AG04450 (cell line): ENCODE results near the gene QRICH2. TPM values are rescaled to one million over a fixed set of nuclear protein-coding genes. Genes with fewer than 3 reads are reported as not detected.
"Not testable (repeated sequence)": the region's sequence is repeated elsewhere in the genome, so short reads cannot be mapped to it uniquely, and the experiment has no call there.

Experiments used
- CTCF ChIA-PET: fragments of 300-600, 350-600 bp; formaldehyde crosslinking; extraction: SDS; loops from one replicate; lab custom pipeline; 2022; ENCODE audit warnings: antibody characterized with exemption, inconsistent platforms; lab: Charles Lee
- POLR2A ChIA-PET: fragments of 350-600 bp; formaldehyde crosslinking; extraction: SDS; loops from one replicate; lab custom pipeline; 2021; ENCODE audit warnings: antibody characterized with exemption, inconsistent platforms; lab: Yijun Ruan, JAX
- DNase-seq: peaks from one replicate; pipeline ENCODE4 v3.0.0-alpha.2; 2011; ENCODE audit warnings: low read depth, low spot score
- H3K27ac ChIP-seq: one replicate; pipeline ENCODE4 v1.5.1; 2012; ENCODE audit warnings: low read depth, low read length, control low read depth
- H3K27me3 ChIP-seq: one replicate; pipeline ENCODE4 v1.6.0; 2012; ENCODE audit warnings: low read length; ENCODE audit not compliant: control insufficient read depth, insufficient read depth
- H3K4me3 ChIP-seq: 2 replicates; pipeline ENCODE4 v1.5.1; 2011; ENCODE audit warnings: mild to moderate bottlenecking, low read depth, low read length, control low read depth
- H3K9me3 ChIP-seq: 2 replicates; pipeline ENCODE4 v1.5.1; 2012; ENCODE audit warnings: low read length; ENCODE audit not compliant: control insufficient read depth, insufficient read depth
- polyA plus RNA-seq: library from polyadenylated mRNA; depleted of rRNA; stranded (reverse); fragments of >200 nt; gene quantifications from 2 replicates; pipeline ENCODE4 v1.2.3, GENCODE V29; 2011
- TF ChIP-seq, protein P1 (sequence below): IDR thresholded peaks from 2 replicates; pipeline ENCODE4 v1.5.1; 2011; ENCODE audit warnings: low read depth, low read length, control low read depth, inconsistent platforms

The QRICH2 gene
- polyA plus RNA-seq, 1 experiment, result 1.2 TPM

DNA sequence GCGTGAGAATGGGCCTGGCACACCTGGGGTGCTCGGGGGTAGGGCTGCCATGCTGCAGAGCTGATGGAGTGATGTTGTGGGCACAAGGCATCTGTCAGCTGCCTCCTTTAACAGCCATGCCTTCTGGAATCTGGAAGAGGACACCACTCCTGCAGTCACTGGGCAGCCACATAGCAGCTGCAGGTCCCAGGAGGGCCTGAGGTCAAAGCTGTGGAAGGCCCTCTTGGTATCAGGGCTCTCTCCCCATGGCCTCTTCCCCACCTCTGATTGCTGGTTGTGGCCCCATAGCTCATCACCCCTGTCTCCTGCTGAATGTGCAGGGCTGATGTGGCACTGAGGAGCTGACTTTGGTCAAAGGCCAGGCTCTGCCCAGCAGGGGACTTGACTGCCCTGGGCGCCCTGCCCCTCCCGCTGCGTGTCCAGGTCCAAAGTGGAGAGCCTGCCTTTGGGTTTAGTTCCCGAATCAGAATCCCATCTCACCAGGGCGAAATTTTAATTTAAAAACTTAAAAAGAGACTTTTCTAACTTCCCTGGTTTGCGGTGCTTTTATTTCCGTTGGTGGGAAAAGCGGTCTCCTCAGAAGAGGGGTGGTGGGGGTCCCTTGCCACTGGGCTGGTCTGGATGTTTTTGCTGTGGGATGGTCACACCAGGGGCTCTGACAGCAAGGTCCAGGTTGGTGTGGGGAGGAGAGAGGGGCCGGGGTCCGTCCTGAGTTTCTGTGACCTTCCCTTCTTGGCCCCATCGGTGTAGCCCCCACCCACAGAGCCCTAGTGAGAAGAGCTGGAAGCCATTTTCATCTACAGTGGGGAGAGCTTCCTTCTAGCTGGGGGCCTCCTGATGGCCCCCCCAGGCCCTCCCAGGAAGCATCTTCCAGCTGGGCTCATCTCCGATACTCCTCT lies 37.1 kb downstream of the QRICH2 start:
- CTCF ChIA-PET, result interaction anchor here (1.6 kb wide), 1 partner anchor 8 kb away, joined by 7 read pairs; no protein-coding TSS in a partner anchor
- POLR2A ChIA-PET, result no interaction called here
- no peak overlapping the region for H3K27ac ChIP-seq
- no peak for DNase-seq
- no peak overlapping the region for H3K4me3 ChIP-seq
- no peaks in the 10 kb centered on the region for H3K9me3 ChIP-seq
- TF ChIP-seq, protein P1, sequence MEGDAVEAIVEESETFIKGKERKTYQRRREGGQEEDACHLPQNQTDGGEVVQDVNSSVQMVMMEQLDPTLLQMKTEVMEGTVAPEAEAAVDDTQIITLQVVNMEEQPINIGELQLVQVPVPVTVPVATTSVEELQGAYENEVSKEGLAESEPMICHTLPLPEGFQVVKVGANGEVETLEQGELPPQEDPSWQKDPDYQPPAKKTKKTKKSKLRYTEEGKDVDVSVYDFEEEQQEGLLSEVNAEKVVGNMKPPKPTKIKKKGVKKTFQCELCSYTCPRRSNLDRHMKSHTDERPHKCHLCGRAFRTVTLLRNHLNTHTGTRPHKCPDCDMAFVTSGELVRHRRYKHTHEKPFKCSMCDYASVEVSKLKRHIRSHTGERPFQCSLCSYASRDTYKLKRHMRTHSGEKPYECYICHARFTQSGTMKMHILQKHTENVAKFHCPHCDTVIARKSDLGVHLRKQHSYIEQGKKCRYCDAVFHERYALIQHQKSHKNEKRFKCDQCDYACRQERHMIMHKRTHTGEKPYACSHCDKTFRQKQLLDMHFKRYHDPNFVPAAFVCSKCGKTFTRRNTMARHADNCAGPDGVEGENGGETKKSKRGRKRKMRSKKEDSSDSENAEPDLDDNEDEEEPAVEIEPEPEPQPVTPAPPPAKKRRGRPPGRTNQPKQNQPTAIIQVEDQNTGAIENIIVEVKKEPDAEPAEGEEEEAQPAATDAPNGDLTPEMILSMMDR, result no peak
- H3K27me3 ChIP-seq, result no peaks in the 10 kb centered on the region

DNA sequence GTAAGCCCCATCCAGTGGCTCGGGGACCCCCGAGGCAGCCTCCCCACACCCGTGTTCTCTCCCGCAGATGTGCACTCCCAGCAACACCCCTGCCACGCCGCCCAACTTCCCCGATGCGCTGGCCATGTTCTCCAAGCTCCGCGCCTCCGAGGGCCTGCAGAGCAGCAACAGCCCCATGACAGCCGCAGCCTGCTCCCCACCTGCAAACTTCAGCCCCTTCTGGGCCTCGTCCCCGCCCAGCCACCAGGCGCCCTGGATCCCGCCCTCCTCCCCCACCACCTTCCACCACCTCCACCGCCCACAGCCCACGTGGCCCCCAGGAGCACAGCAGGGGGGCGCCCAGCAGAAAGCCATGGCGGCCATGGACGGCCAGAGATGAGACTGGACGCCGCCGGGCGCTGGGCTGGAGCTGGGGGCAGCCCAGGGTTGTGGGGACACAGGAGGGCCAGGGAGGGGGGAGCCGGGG lies 37.9 kb downstream of the QRICH2 start:
- ChIA-PET POLR2A (no interaction called here), CTCF (interaction anchor here (0.6 to 3.9 kb wide), 3 partner anchors 9 to 79 kb away, joined by 3 to 47 read pairs (median 7); no protein-coding TSS in a partner anchor)
- TF ChIP-seq, protein P1, result no peak
- DNase-seq, result no peak
- no peaks in the 10 kb centered on the region for H3K9me3 ChIP-seq
- no peaks in the 10 kb centered on the region for H3K27me3 ChIP-seq
- no peak overlapping the region for H3K27ac ChIP-seq
- H3K4me3 ChIP-seq, result no peak overlapping the region

DNA sequence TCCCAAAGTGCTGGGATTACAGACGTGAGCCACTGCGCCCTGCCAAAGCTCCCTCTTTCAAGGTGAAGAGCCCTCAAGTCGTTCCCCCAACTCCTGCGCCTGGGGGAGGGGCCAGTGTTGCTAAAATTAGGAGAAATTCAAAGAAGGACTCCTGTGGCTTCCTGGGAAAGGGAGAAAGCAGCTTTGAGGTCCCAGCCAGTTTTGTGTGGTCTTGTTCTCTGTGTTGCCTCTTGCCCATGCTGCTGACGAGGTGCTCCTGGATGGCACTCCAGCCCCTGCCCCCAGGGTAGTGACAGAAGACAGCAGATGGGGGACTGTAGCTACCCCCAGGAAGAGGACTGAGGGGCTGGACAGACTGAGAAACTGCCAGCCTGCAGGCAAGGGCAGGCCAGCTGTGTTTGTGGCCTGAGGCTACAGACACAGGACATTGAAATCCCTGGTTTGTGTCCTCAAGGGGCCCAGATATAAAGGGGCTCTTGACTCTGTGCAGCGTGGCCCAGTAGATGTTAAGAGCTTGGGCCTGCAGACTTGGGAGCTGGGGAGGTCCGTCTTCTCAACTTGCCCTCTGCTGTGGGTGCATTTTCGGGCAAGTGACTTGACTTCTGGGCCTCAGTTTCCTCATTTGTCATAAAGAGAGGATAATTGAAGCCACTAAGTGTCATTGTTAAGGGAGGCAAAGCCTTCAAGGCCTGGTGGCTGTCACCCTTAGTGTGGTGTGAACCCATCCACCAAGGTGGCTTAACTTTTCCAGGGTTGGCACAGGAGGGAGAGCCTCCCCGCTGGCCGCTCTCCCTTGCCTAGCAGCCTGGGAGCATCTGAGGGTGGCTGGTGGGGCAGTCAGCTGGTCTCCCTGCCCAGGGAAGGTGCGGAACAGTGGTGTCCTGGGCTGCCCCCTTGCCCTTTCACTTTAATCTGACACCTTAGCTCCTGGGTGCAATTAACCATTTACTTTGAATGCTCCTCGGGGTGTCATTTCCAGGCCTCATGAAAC lies 38.8 kb downstream of the QRICH2 start:
- TF ChIP-seq, protein P1, result no peak
- Histone ChIP-seq H3K27me3 (no peaks in the 10 kb centered on the region), H3K4me3 (no peak overlapping the region), H3K9me3 (no peaks in the 10 kb centered on the region), H3K27ac (no peak overlapping the region)
- ChIA-PET POLR2A (interaction anchor here (0.5 to 0.6 kb wide), 2 partner anchors 36 to 109 kb away, joined by 5 to 6 read pairs; no protein-coding TSS in a partner anchor), CTCF (interaction anchor here (0.6 to 3.9 kb wide), 4 partner anchors 10 to 148 kb away, joined by 3 to 47 read pairs (median 4); no protein-coding TSS in a partner anchor)
- no peak for DNase-seq

DNA sequence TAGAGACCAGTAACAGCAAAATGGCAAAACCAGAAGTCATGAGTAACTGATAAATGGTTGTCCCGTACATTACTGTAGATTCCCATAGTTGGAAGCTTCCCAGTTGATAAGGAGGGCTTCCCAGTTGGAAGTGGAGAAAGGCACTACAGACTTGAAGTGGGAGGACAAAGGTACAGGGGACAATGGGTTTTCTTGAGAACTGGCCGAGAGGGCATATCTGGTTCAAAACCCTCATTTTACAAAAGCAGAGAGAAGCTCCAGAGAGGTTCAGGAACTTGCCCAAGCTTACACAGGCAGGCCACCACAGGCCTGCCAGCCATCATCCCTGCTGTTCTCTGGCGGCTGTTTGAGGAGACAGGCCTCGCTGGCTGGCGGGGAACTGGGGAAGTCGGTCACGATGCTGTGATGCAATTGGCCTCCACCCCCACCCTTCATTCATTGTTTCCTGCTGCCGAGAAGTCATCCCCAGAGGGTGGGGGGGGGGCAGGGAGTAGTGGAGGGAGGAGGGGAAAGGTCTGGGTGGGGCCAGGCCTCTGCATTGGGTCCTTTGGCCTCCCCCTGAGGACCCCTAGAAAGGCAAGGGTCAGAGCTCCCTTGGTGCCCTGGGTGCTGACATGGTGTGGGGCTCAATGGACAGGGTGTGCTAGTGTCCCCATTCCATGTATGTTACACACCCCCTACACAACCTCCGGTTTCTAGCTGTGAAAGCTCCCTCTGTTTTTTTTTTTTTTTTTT lies 39.9 kb downstream of the QRICH2 start:
- DNase-seq, result no peak
- TF ChIP-seq, protein P1, result no peak

DNA sequence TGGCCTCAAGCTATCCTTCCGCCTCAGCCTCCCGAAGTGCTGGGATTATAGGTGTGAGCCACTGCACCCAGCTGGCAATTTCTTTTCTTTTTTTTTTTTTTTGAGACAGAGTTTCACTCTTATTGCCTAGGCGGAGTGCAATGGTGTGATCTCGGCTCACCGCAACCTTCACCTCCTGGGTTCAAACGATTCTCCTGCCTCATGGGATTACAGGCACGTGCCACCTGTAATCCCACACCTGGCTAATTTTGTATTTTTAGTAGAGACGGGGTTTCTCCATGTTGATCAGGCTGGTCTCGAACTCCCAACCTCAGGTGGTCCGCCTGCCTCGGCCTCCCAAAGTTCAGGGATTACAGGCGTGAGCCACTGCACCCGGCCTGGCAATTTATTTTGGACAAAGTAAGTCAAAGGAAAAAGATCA lies 40.5 kb downstream of the QRICH2 start:
- DNase-seq, H3K27ac ChIP-seq, H3K9me3 ChIP-seq, H3K27me3 ChIP-seq, H3K4me3 ChIP-seq: not testable (repeated sequence)
- ChIA-PET POLR2A (interaction anchor here (1.2 kb wide), 1 partner anchor 162 kb away, joined by 3 read pairs; no protein-coding TSS in a partner anchor), CTCF (interaction anchor here (0.8 to 3.9 kb wide), 2 partner anchors 12 to 114 kb away, joined by 3 to 47 read pairs; no protein-coding TSS in a partner anchor)

More for the DNA sequence above, 39.9 kb downstream of the QRICH2 start:
- Histone ChIP-seq H3K27me3 (no peaks in the 10 kb centered on the region), H3K9me3 (no peaks in the 10 kb centered on the region), H3K4me3 (no peak overlapping the region), H3K27ac (no peak overlapping the region)
- ChIA-PET POLR2A (interaction anchor here (0.6 to 1.2 kb wide), 2 partner anchors 22 to 162 kb away, joined by 3 read pairs; no protein-coding TSS in a partner anchor), CTCF (interaction anchor here (1.1 to 3.9 kb wide), 2 partner anchors 11 to 14 kb away, joined by 4 to 47 read pairs; no protein-coding TSS in a partner anchor)
